ENCODE data around the gene INTS7.

The INTS7 gene

GRCh38 chr1:212012034-212012740 lies 23.2 kb downstream of the INTS7 start:
- no peak for TF ChIP-seq ARNTL (CRISPR knock-in tag; IDR thresholded peaks at IDR 0.05; ENCODE audit: borderline replicate concordance, low read depth)
- TF ChIP-seq ZC3H10 (CRISPR knock-in tag; IDR thresholded peaks at IDR 0.05): no peak
- no peak for TF ChIP-seq TSHZ2 (CRISPR knock-in tag; IDR thresholded peaks at IDR 0.05)
- no peak for TF ChIP-seq TOX (CRISPR knock-in tag; IDR thresholded peaks at IDR 0.05; ENCODE audit: borderline replicate concordance)
- TF ChIP-seq CSDC2 (CRISPR knock-in tag; IDR thresholded peaks at IDR 0.05): no peak
- no peak for TF ChIP-seq ZFP3 (CRISPR knock-in tag; IDR thresholded peaks at IDR 0.05)
- TF ChIP-seq ZFP30 (CRISPR knock-in tag; IDR thresholded peaks at IDR 0.05): no peak
- TF ChIP-seq PATZ1 (CRISPR knock-in tag; IDR thresholded peaks at IDR 0.05; ENCODE audit: borderline replicate concordance): no peak
- TF ChIP-seq BACH2 (CRISPR knock-in tag; IDR thresholded peaks at IDR 0.05; ENCODE audit: borderline replicate concordance): no peak
- no peak for TF ChIP-seq ZNF8 (CRISPR knock-in tag; IDR thresholded peaks at IDR 0.05)
- no peak for TF ChIP-seq POU6F1 (CRISPR knock-in tag; IDR thresholded peaks at IDR 0.05; ENCODE audit: borderline replicate concordance, low read depth)
- no peak for TF ChIP-seq GLIS3 (CRISPR knock-in tag; IDR thresholded peaks at IDR 0.05)
- no peak for TF ChIP-seq OSR1 (CRISPR knock-in tag; IDR thresholded peaks at IDR 0.05)
- no peak for TF ChIP-seq PPARA (CRISPR knock-in tag; IDR thresholded peaks at IDR 0.05; ENCODE audit: borderline replicate concordance)

GRCh38 chr1:212010004-212010403 lies 25.4 kb downstream of the INTS7 start:
- no peak for ATAC-seq

More at GRCh38 chr1:212012034-212012740, 23.2 kb downstream of the INTS7 start:
- ATAC-seq: peak; percentile 100

More at GRCh38 chr1:212010004-212010403, 25.4 kb downstream of the INTS7 start:
- no peak for TF ChIP-seq BACH2 (CRISPR knock-in tag; IDR thresholded peaks at IDR 0.05; ENCODE audit: borderline replicate concordance)
- TF ChIP-seq RARB (CRISPR knock-in tag; IDR thresholded peaks at IDR 0.05): no peak
- TF ChIP-seq ZFP3 (CRISPR knock-in tag; IDR thresholded peaks at IDR 0.05): no peak
- no peak for TF ChIP-seq ZC3H10 (CRISPR knock-in tag; IDR thresholded peaks at IDR 0.05)
- TF ChIP-seq TOX (CRISPR knock-in tag; IDR thresholded peaks at IDR 0.05; ENCODE audit: borderline replicate concordance): no peak
- no peak for TF ChIP-seq CSDC2 (CRISPR knock-in tag; IDR thresholded peaks at IDR 0.05)
- TF ChIP-seq TSHZ2 (CRISPR knock-in tag; IDR thresholded peaks at IDR 0.05): no peak
- no peak for TF ChIP-seq ZNF8 (CRISPR knock-in tag; IDR thresholded peaks at IDR 0.05)
- no peak for TF ChIP-seq PATZ1 (CRISPR knock-in tag; IDR thresholded peaks at IDR 0.05; ENCODE audit: borderline replicate concordance)
- no peak for TF ChIP-seq CREB5 (CRISPR knock-in tag; IDR thresholded peaks at IDR 0.05; ENCODE audit: low read depth)
- TF ChIP-seq ZFP30 (CRISPR knock-in tag; IDR thresholded peaks at IDR 0.05): no peak

Measured in SK-N-SH treated with all-trans-retinoic acid at 6 μM for 48 hours (cell line).